Measurements from ENCODE around the gene TNFRSF4.

TNFRSF4 gene

DNA sequence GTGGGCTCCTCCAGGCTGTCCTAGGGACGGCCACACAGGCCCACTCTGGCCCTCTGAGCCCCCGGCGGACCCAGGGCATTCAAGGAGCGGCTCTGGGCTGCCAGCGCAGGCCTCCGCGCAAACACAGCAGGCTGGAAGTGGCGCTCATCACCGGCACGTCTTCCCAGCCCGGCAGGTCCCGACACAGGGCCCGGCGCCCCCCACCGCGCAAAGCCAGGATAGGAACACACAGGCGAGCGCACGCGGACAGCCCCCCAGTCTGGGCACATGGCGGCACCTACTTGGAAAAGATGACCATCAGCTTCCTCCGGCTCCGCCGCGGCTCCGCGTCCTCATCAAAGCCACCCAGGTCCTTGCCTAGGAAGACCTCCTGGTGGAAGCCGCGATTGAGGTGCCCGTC, 14.2 kb upstream of the TNFRSF4 start:
- no peaks in the 10 kb centered on the region for H3K9me3 ChIP-seq (ENCODE audit: control insufficient read depth, low read length)
- H3K27me3 ChIP-seq (ENCODE audit: control insufficient read depth, insufficient read depth, low read length): no peaks in the 10 kb centered on the region
- no peak overlapping the region for H3K9ac ChIP-seq (ENCODE audit: low read length)
- H3K4me1 ChIP-seq (ENCODE audit: control insufficient read depth, insufficient read depth, low read length): peaks cover 30% of the 10 kb centered on the region
- H3K36me3 ChIP-seq (ENCODE audit: control insufficient read depth, insufficient read depth, low read length): peaks cover 5% of the 10 kb centered on the region
- H3K4me3 ChIP-seq (ENCODE audit: low read length): no peak overlapping the region

DNA sequence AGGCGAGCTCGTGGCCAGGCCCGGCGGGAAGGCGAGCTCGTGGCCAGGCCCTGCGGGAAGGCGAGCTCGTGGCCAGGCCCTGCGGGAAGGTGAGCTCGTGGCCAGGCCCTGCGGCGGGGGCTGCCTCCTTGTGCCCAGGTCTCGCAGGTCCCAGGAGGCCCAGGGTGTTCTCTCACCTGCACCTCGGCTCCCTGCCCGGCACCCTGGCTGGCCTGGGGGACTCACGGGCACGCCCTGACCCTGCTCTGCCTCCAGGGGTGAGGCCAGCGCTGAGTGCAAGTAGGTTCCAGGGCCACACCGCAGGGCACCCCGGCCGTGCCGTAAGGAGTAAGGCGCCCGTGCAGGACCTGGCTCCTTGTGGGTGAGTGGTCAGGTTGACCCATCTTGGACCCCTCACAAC, 13.4 kb upstream of the TNFRSF4 start:
- Histone ChIP-seq H3K9ac (ENCODE audit: low read length) (no peak overlapping the region), H3K4me1 (ENCODE audit: control insufficient read depth, insufficient read depth, low read length) (peaks cover 25% of the 10 kb centered on the region), H3K36me3 (ENCODE audit: control insufficient read depth, insufficient read depth, low read length) (peaks cover 10% of the 10 kb centered on the region), H3K4me3 (ENCODE audit: low read length) (no peak overlapping the region), H3K27me3 (ENCODE audit: control insufficient read depth, insufficient read depth, low read length) (no peaks in the 10 kb centered on the region), H3K9me3 (ENCODE audit: control insufficient read depth, low read length) (no peaks in the 10 kb centered on the region)

DNA sequence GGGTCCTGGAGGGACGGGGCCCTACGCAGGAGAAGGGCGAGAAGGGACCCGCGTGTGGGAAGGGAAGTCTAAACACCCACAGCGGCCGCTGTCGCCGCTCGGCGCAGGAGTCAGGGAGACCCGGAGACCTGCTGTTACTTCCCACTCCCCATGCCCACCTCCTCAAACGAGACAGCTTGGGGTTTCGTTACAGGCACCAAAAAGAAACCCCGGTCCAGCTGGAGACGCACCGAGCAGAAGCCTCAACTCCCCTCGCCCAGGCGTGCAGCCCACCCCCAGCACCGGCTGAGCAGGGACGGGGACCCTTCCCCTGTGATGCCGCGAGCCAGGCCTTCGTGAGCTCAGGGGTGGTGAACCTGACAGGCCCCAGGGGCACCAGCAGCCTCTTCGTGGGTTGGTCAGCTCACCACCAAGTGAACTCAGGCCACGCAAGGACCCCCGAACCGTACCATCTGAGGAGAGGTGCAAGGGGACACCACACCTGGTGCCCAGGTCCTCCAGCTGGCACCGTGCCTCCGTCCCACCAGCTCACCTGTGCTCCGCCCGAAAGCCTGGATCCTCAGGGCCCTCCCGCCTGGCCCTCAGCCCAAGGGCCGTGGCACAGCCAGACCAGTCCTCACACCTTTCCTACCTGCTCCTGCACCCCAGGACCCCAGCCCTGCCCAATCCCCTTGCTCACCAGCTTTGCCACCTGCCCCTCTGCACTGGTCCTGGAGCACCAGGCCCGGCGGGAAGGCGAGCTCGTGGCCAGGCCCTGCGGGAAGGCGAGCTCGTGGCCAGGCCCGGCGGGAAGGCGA, 12.8 kb upstream of the TNFRSF4 start:
- Histone ChIP-seq H3K27me3 (ENCODE audit: control insufficient read depth, insufficient read depth, low read length) (no peaks in the 10 kb centered on the region), H3K36me3 (ENCODE audit: control insufficient read depth, insufficient read depth, low read length) (peaks cover 10% of the 10 kb centered on the region), H3K9me3 (ENCODE audit: control insufficient read depth, low read length) (no peaks in the 10 kb centered on the region), H3K9ac (ENCODE audit: low read length) (no peak overlapping the region), H3K4me3 (ENCODE audit: low read length) (no peak overlapping the region), H3K4me1 (ENCODE audit: control insufficient read depth, insufficient read depth, low read length) (peaks cover 31% of the 10 kb centered on the region)

DNA sequence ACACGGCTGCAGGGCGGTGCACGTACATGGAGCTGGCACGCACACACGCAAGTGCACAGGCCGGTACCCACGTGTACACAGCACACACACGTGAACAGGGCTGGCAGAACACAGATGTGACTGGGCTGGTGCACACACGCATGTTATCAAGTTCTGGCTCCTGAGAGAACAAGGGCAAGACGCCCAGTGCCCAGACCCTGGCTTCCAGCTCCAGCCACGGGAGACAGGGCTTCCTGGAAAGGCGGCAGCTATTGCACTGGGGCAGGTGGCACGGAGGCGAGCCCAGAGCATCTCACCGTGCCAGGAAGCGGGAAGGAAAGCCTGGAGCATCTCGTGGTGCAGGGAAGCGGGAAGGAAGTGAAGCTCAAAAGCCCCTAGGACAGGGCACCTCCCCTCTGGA, 12.0 kb upstream of the TNFRSF4 start:
- no peak overlapping the region for H3K9ac ChIP-seq (ENCODE audit: low read length)
- H3K4me3 ChIP-seq (ENCODE audit: low read length): no peak overlapping the region
- H3K27me3 ChIP-seq (ENCODE audit: control insufficient read depth, insufficient read depth, low read length): no peaks in the 10 kb centered on the region
- no peaks in the 10 kb centered on the region for H3K9me3 ChIP-seq (ENCODE audit: control insufficient read depth, low read length)
- H3K4me1 ChIP-seq (ENCODE audit: control insufficient read depth, insufficient read depth, low read length): peaks cover 32% of the 10 kb centered on the region
- H3K36me3 ChIP-seq (ENCODE audit: control insufficient read depth, insufficient read depth, low read length): peaks cover 10% of the 10 kb centered on the region

DNA sequence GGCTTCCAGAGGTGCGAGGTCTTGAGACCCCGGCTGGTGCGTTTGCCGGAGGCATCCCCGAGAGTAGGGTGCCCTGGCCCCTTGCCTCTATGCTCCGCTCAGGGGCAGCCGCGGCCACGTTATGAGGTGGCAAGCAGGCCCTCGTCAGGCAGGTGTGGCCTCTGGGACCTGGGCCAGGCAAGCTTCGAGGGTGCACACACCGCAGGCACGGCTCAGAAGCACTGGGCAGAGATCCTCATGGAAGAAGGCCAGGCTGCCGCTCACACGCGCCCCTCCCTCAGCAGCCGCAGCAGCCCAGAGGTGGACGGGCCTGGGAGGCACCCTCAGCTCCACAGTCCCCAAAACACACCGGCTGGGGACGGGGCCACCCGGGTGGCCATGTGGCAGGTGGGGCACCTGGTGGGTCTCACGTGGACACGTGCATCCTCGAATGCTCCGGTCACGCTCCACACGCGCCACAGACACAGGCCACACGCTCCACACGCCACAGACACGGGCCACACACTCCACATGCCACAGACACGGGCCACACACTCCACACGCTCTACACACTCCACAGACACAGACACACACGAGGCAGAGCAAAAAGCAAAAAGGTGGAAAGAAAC, 11.4 kb upstream of the TNFRSF4 start:
- Histone ChIP-seq H3K36me3 (ENCODE audit: control insufficient read depth, insufficient read depth, low read length) (peaks cover 10% of the 10 kb centered on the region), H3K4me1 (ENCODE audit: control insufficient read depth, insufficient read depth, low read length) (peaks cover 28% of the 10 kb centered on the region), H3K4me3 (ENCODE audit: low read length) (no peak overlapping the region)

DNA sequence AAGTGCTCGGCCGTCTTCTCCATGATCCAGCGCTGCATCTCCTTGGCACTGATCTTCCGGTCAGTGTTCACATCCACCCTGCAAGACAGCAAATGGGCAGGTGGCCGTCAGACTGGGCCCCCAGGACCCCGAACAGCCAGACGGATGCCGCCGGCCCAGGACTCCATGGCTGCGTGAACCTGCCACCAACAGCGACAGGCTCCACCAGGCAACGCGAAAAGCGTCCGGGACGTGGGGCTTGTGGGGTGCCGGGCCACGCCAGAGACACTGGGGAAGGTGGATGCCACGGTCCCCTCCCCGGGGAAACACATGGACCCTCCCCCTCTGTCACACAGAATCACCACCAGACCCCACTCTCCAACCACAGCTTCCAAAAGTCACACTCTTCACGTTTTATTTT, 9.9 kb upstream of the TNFRSF4 start:
- no peaks in the 10 kb centered on the region for H3K27me3 ChIP-seq (ENCODE audit: control insufficient read depth, insufficient read depth, low read length)
- peaks cover 10% of the 10 kb centered on the region for H3K36me3 ChIP-seq (ENCODE audit: control insufficient read depth, insufficient read depth, low read length)

More for the DNA sequence above, 11.4 kb upstream of the TNFRSF4 start:
- no peaks in the 10 kb centered on the region for H3K9me3 ChIP-seq (ENCODE audit: control insufficient read depth, low read length)
- no peaks in the 10 kb centered on the region for H3K27me3 ChIP-seq (ENCODE audit: control insufficient read depth, insufficient read depth, low read length)
- no peak overlapping the region for H3K9ac ChIP-seq (ENCODE audit: low read length)

DNA sequence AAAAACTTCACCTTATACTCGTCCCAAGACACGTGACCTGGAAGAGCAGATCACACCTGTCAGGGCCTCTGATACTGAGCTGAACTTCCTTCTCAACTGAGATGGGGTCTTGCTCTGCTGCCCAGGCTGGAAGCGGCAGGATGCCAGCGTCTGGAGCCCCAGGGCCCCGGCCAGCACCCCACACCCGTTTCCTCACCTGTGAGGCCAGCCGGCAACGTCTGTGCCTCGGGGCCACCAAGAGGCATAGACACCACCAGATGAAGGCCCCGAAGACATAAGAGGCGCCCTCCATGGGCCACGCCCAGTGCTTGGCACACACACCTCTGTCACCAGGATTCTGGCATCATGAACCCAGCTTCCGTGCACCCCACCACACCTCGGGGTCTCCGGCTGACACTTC, 9.4 kb upstream of the TNFRSF4 start:
- H3K4me3 ChIP-seq (ENCODE audit: low read length): no peak overlapping the region
- H3K4me1 ChIP-seq (ENCODE audit: control insufficient read depth, insufficient read depth, low read length): peaks cover 22% of the 10 kb centered on the region
- no peaks in the 10 kb centered on the region for H3K27me3 ChIP-seq (ENCODE audit: control insufficient read depth, insufficient read depth, low read length)
- H3K36me3 ChIP-seq (ENCODE audit: control insufficient read depth, insufficient read depth, low read length): peaks cover 10% of the 10 kb centered on the region
- no peaks in the 10 kb centered on the region for H3K9me3 ChIP-seq (ENCODE audit: control insufficient read depth, low read length)
- no peak overlapping the region for H3K9ac ChIP-seq (ENCODE audit: low read length)

More for the DNA sequence above, 9.9 kb upstream of the TNFRSF4 start:
- Histone ChIP-seq H3K4me3 (ENCODE audit: low read length) (no peak overlapping the region), H3K9ac (ENCODE audit: low read length) (no peak overlapping the region), H3K4me1 (ENCODE audit: control insufficient read depth, insufficient read depth, low read length) (peaks cover 22% of the 10 kb centered on the region), H3K9me3 (ENCODE audit: control insufficient read depth, low read length) (no peaks in the 10 kb centered on the region)

DNA sequence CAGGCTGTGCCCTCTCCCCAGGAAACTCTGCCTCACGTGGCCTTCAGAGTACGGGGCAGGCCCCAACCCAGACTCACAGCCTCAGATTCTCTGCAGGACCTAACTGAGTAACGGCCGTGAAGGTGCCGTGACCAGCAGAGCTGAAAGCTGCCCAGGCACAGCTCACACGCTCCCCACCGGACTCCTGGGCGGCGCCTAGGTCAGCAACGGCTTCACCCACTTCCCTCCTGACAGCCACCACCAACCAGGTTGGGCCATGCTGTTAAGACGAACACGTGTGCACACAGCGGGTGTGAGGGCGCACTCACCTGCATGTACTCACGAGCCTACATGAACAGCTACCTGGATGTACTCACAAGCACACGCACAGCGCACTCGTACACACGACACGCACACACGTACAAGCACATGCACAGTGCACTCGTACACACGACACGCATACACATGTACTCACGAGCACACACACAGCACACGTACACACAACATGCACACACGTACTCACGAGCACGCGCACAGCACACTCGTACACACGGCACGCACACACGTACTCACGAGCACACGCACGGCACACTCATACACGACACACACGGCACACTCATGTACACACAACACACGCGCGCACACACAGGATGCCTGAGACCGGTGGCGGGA, 8.7 kb upstream of the TNFRSF4 start:
- H3K36me3 ChIP-seq (ENCODE audit: control insufficient read depth, insufficient read depth, low read length): peaks cover 10% of the 10 kb centered on the region
- no peaks in the 10 kb centered on the region for H3K27me3 ChIP-seq (ENCODE audit: control insufficient read depth, insufficient read depth, low read length)
- H3K4me1 ChIP-seq (ENCODE audit: control insufficient read depth, insufficient read depth, low read length): peaks cover 22% of the 10 kb centered on the region
- no peak overlapping the region for H3K9ac ChIP-seq (ENCODE audit: low read length)
- H3K4me3 ChIP-seq (ENCODE audit: low read length): no peak overlapping the region
- no peaks in the 10 kb centered on the region for H3K9me3 ChIP-seq (ENCODE audit: control insufficient read depth, low read length)

DNA sequence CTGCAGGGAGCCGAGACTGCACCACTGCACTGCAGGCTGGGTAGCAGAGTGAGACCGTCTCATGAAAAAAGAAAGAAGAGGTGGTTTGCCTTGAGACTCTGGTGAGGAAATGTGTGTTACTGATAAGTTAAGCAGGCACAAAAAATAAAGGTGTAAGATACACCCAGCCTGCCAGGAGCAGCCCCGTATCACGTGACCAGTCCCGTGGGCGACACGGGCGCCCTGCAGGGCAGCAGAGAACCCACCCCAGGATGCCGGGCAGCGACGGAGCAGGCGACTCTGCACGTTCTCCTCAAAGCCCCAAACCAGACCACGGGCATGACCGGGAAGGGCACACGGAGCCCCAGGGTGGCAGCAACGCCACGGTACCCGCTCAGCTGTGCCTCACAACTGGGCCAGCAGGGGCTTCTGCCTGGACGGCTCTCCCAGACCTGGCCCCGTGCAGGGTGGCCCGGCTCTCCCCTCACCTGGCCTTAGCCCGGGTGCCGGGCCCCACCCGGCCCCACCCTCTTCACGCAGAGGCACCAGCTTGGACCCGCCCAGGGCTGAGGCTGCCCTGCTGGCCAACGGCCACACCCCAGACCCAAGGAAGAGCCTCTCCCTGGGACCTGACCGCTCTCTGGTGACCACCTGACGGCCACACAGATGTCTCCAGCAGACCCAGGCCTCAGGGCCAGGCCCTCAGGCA, 8.1 kb upstream of the TNFRSF4 start:
- no peaks in the 10 kb centered on the region for H3K9me3 ChIP-seq (ENCODE audit: control insufficient read depth, low read length)
- H3K27me3 ChIP-seq (ENCODE audit: control insufficient read depth, insufficient read depth, low read length): no peaks in the 10 kb centered on the region
- H3K4me3 ChIP-seq (ENCODE audit: low read length): no peak overlapping the region
- peaks cover 22% of the 10 kb centered on the region for H3K4me1 ChIP-seq (ENCODE audit: control insufficient read depth, insufficient read depth, low read length)
- no peak overlapping the region for H3K9ac ChIP-seq (ENCODE audit: low read length)
- peaks cover 10% of the 10 kb centered on the region for H3K36me3 ChIP-seq (ENCODE audit: control insufficient read depth, insufficient read depth, low read length)

DNA sequence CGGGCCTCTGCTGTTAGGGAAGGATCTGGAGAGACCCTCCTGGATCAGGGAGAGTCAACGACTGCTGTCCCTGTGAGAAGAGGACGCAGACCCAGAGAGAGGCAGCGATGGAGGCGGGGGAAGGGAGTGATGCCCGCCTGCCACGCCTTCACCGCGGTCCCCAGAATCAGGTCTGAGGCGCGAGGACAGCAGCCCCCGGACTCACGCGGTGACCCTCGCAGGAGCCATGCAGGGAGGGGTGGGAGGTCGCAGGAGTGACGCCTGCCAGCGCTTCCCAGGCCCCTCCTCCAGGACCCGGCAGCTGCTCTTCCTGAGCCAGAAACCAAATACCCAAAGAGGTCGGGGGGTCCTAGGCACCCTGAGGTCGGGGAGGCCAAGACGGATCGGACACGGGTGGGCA, 6.2 kb upstream of the TNFRSF4 start:
- H3K36me3 ChIP-seq (ENCODE audit: control insufficient read depth, insufficient read depth, low read length): peaks cover 5% of the 10 kb centered on the region
- H3K4me3 ChIP-seq (ENCODE audit: low read length): no peak overlapping the region
- H3K9ac ChIP-seq (ENCODE audit: low read length): no peak overlapping the region
- no peaks in the 10 kb centered on the region for H3K27me3 ChIP-seq (ENCODE audit: control insufficient read depth, insufficient read depth, low read length)
- peaks cover 17% of the 10 kb centered on the region for H3K4me1 ChIP-seq (ENCODE audit: control insufficient read depth, insufficient read depth, low read length)
- no peaks in the 10 kb centered on the region for H3K9me3 ChIP-seq (ENCODE audit: control insufficient read depth, low read length)

DNA sequence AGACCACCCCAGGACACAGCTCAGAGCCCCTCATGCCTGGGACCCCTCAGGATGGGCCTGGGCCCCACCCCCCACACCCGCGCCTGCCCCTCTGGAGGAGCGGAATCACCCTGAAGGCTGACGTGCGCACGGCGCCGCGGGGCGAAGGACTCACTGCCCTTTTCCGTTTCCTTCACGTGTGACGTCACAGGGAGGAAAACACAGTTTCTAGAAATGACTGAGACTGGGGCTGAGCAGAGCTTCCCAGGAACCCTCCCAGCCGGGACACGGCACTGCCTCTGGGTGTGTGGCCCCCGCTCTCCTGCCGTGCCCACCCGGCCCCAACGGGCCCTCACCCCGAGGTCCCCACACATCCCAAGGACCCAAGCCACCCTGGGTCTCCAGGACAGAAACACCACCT, 5.4 kb upstream of the TNFRSF4 start:
- Histone ChIP-seq H3K27me3 (ENCODE audit: control insufficient read depth, insufficient read depth, low read length) (no peaks in the 10 kb centered on the region), H3K4me3 (ENCODE audit: low read length) (no peak overlapping the region), H3K9me3 (ENCODE audit: control insufficient read depth, low read length) (no peaks in the 10 kb centered on the region), H3K4me1 (ENCODE audit: control insufficient read depth, insufficient read depth, low read length) (peaks cover 19% of the 10 kb centered on the region), H3K36me3 (ENCODE audit: control insufficient read depth, insufficient read depth, low read length) (peaks cover 5% of the 10 kb centered on the region), H3K9ac (ENCODE audit: low read length) (no peak overlapping the region)
